NCI-H1105 (cell line): ENCODE results near the gene SERINC2.

Experiments used
- DNase-seq: peaks from one replicate; lab custom pipeline; 2025; lab: John Stamatoyannopoulos, UW

Gene SERINC2

DNA sequence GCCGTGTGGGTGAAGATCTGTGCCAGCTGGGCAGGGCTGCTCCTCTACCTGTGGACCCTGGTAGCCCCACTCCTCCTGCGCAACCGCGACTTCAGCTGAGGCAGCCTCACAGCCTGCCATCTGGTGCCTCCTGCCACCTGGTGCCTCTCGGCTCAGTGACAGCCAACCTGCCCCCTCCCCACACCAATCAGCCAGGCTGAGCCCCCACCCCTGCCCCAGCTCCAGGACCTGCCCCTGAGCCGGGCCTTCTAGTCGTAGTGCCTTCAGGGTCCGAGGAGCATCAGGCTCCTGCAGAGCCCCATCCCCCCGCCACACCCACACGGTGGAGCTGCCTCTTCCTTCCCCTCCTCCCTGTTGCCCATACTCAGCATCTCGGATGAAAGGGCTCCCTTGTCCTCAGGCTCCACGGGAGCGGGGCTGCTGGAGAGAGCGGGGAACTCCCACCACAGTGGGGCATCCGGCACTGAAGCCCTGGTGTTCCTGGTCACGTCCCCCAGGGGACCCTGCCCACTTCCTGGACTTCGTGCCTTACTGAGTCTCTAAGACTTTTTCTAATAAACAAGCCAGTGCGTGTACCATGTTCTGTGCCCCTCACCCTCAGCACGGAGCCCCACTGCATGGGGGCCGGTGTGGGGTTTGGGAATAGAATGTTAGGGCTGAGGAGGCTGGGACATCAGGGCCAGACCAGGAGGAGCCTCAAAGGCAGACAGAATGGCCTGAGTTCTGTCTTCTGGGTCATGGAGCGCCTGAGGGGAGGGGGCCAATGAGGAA, 21.3 kb downstream of the SERINC2 start:
- no peak for DNase-seq

DNA sequence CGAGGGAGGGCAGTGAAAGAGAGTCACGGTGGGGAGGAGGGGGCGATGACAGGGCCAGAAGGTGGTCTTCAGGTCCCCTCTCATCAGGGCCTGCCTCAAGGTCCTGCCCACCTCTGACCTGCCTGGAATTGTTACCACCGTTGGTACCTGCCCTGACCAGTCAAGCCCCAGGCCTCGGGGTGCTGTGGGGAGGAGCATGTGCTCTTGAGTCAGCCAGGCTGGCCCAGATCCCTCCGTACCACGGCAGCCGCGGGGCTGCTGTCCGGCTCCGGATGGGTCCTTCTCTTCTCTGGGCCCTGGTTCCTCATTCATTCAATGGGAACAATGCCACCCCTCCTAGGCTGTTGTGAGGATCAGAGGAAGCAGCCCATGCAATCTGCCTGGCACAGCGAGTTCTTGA, 22.0 kb downstream of the SERINC2 start:
- no peak for DNase-seq

- no peak for DNase-seq
Measured at GRCh38 chr1:31435471-31436409, 22.7 kb downstream of the SERINC2 start.

DNA sequence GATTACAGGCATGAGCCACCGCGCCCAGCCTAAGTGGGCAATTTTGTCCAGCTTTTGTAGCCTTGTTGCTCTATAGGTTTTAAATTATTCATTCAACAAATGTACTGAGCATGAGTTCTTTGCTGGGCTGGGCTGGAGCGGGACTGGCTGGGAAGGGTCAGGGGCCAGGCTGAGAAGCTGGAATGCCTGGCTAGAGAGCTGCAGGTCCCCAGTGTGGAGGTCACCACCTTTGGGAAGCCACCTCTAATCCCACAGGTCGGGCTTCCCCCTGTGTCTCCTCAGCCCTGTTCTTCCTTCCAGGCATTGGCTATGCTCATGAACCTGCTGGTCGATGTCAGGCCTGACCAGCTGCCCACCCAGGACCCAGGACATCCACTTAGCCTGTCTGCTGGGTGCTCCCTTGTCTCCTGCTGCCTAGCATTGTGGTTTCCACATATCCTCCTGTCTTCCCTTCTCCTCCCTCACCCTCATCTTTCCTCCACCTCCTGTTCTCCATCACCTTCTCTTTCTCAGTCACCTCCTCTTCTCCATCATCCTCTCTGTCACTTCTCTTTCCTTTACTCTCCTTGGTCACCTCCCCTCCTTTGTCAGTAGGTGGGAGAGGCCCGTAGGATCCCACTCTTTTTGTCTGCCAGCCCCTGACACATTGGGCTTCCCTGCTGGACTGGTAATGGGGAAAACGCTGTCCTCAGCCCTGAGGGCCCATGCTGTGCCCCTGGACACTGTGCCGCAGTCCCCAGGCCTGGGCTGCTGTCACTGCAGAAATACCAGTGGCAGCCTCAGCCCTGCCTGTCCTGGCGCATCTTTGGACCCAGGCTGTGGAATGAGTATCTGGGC, 23.8 kb downstream of the SERINC2 start:
- DNase-seq: no peak

DNA sequence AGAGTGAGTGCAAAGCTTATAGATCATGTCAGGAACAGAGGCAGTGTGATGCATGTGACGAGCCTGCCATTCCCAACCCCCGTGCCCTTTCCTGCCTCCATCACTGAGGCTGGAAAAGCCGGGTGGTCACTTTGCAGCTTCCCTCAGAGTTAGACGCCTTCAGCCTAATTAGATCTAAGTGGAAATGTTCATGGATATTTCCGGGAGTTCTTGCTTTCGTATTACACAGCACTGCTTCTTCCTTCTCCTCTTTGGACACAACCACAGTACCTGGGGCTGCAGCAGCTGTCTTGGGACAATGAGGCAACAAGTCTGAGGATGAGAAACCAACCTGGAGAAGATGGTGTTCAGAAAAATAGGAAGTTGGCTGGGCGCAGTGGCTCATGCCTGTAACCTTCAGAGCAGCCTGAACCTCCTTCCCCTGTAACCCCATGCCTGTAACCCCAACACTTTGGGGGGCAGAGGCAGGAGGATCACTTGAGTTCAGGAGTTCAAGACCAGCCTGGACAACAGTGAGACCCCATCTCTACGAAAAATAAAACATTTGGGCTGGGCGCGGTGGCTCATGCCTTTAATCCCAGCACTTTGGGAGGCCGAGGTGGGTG, 24.5 kb downstream of the SERINC2 start:
- no peak for DNase-seq

DNA sequence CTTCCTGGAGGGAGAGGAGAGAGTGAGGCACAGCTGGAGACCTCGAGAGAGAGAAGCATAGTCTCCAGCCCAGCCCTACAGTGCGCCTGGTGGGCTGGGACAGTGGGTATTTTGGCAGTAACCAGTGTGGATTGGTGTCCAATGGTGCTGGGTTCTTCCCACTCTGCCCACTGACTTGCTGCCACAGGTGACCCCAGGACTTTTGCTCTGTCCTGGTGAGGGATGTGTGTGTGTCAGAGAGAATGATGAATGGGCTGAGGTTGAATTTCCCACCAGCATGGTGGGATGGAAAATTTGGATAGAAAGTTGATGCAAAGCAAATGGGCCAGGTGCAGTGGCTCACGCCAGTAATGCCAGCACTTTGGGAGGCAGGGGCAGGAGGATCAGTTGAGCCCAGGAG, 26.3 kb downstream of the SERINC2 start:
- DNase-seq: no peak

DNA sequence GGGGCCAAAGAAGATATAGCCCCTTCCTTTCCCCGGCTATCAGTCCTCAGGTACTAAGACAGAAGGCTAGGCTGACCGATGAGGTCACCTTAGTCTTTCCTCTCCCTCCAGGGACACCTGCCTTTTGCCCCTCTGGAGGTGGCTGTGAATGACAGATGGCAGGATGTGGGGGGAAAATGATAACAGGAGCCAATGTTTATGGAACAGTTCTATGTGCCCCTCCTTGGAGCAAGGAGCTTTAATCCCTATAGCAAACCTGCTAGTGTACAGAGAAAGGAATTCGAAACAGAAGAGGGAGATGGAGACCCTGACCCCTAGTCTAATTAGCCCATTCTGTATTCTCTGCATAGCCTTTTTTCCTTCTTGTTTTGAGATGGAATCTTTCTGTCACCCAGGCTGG, 28.1 kb downstream of the SERINC2 start:
- DNase-seq: no peak

GRCh38 chr1:31441558-31441957, 28.5 kb downstream of the SERINC2 start:
- DNase-seq: no peak

DNA sequence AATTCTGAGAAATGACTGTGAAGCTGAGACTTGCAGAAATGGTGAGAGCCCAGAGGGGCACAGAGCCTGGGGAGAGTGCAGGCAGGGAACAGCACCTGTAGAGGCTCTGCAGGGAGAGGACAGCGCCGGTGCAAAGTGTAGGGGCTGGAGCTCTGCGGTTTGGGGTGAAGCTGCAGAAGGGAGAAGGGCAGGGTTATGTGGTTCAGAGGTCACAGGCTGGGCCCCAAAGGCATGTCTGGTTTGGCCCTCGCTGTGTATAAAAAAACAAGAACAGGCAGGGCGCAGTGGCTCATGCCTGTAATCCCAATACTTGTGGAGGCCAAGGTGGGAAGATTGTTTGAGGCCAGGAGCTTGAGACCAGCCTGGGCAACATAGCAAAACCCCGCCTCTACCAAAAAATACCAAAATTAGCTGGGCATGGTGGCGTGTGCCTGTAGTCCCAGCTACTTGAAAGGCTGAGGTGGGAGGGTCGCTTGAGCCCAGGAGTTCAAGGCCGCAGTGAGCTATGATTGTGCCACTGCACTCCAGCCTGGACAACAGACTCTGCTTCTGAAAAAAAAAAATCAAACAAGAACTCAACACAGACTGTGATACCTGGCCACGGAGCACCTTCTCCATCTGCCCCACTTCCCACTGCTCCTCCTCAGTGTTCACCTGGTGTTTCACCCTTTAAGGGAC, 29.1 kb downstream of the SERINC2 start:
- DNase-seq: no peak

DNA sequence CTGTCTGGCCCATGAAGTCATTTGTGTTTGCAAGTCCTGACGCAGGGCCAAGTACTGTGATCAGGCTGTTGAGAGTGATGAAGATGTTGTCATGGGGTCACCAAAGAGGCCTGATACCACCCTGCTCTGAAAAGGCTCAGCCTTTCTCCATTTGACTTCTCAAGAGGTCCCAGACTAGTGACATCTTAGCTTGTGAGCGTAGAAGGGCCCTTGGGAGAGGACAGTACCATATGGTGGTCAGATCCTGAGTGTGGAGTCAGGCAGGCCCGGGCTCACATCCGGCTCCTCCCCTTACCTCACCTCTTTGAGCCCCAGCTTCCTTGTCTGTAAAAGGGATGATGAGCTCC, 29.6 kb downstream of the SERINC2 start:
- no peak for DNase-seq

GRCh38 chr1:31443673-31444072, 30.7 kb downstream of the SERINC2 start:
- no peak for DNase-seq

DNA sequence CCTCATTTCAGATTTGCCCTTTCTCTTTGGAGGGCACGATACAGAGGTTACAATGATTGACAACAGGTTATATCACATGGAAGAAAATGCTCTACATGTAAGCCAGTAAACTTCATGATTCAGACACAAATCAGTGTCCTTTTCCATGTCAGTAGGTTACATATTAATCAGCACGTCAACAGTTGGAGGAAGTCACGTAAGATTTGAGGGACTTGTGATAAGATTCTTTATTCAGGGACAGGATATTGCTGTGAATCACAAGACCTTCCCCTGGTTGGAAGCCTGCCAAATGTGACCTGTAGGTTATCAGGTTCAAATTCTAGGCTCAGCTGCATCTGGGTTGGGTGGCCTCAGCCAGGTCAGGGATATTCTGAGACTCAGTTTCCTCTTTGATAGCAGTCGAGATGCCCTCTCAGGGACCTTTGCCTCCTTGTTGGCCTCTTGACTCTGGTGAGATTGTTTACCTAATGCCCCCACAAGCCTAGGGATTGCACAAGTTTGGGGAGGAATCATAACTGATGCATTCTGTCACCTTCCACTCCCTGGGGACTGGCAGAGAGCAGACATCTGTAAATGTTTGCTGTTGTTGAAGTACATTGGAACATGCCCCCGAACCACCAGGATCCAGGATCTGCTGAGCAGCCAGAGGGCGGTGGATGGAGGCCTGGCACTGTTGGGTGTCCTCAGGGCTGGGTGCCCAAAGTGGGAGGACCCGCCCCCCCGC, 31.9 kb downstream of the SERINC2 start:
- DNase-seq: no peak

DNA sequence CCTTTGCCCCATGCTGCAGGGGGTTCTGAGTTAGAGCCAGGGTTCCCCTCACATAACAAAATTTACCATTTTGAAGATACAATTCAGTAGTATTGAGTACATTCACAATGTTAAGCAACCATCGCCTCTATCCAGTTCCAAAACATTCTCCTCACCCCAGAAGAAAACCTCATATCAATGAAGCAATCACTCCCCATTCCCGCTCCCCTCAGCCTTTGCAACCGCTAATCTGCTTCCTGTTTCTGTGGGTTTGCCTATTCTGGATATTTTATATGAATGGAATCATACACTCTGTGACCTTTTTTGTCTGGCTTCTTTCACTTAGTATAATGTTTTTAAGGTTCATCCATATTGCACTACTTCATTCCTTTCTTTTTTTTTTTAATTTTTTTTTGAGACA, 32.9 kb downstream of the SERINC2 start:
- DNase-seq: no peak

DNA sequence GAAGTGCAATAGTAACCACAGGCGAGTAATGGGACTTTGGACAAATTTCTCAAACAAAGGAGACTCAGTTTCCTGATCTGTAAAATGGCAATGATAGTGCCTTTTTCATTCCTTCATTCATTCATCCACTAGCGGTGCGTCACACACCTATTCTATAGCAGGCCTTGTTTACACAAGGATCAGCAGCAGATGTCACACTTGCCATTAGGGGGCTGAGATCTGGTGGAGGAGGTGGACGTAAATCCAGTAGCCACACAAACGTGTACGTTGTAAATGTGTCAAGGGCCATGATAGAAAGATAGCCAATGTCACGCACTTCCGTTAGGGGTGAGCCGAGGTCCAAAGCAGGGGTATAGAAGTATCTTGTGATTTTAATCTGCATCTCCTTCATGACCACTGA, 34.2 kb downstream of the SERINC2 start:
- DNase-seq: no peak

- no peak for DNase-seq
Measured at GRCh38 chr1:31453384-31454079, 40.5 kb downstream of the SERINC2 start.

DNA sequence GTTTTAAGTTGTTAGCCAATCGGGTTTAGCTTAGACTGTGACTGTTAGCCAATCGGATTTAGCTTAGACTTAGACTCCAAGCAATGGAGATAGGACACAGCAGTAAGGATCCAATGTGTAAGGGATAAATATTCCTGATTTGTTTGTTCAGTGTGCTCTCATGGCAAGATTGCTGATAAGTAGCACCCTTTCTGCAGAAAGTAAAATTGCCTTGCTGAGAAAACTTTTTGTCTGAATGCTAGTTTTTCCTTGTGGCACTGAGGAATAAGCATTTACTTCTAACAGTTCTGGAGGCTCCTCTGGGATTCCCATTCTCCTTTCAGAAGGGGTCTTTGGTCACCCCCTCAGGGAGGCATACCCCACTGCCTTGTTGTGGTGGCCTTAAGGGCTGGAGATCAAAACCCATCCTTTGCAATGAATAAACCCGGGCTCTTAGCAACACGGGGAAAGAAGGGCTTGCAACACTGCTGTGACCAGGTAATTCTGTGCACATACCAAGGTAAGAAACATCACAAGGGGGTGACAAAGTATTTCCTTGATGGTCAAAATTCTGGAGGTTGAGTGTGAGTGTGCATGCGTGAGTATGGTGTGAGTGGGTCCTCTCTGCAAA, 45.4 kb downstream of the SERINC2 start:
- DNase-seq: no peak

DNA sequence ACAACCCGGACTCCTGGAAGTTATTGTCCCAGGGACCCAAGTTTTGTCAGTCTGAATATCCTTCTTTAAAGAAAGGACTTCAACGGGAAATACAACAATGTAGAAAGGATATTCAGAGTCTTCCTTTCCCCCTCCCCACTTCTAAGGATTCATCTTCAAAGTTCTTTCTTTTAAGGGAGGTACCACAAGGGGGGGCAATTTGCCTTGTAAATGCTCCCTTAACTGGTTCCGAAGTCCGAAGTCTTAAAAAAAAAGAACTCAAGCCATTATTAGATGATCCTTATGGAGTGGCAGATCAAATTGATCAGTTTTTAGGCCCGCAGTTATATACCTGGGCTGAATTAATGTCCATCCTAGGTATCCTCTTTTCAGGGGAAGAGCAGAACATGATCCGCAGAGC, 47.0 kb downstream of the SERINC2 start:
- DNase-seq: no peak

DNA sequence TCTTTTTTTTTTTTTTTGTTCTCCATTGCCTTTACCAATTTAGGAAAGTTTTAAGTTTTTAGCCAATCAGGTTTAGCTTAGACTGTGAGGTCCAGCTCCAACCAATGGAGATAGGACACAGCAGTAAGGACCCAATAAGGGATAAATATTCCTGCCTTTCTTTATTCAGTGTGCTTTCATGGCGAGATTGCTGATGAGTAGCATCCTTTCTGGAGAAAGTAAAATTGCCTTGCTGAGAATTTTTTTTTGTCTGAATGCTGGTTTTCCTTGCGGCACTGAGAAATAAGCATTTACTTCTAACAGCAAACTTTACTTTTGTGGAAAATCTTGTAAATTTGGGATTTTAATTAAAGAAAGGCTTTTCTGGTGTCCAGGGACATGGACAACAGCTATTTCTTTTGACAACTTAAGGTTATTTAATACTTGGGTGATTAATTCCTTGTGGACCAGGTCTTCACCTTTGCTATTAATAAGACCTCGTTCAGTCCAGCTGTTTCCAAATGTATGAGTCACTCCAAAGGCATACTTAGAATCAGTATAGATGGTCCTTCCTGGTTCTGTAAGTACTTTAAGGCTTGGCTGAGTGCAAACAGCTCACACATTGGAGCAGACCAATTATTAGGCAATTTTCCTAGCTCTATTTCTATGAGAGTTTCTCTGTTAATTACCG, 54.1 kb downstream of the SERINC2 start:
- no peak for DNase-seq

- no peak for DNase-seq
Measured at GRCh38 chr1:31470794-31471315, 57.8 kb downstream of the SERINC2 start.
